ENCODE results near the gene SUSD6.
"Not testable (repeated sequence)": the region's sequence is repeated elsewhere in the genome, so short reads cannot be mapped to it uniquely, and the experiment has no call there.

- not testable (repeated sequence) for TF ChIP-seq CTCF (IDR thresholded peaks at IDR 0.05; ENCODE audit: poor library complexity); EZH2 (IDR thresholded peaks at IDR 0.05; ENCODE audit: borderline replicate concordance)
Observed at GRCh38 chr14:69642212-69642793, 30.9 kb downstream of the SUSD6 start.
